IPS DF 4.7 (cell line): Measurements from ENCODE around the gene SPATA2.
"Not testable (repeated sequence)": the region's sequence is repeated elsewhere in the genome, so short reads cannot be mapped to it uniquely, and the experiment has no call there.

Experiments
- DNase-seq: peaks from one replicate; pipeline ENCODE4 v3.0.0-alpha.2; 2013; ENCODE audit warnings: low spot score; ENCODE audit errors: extremely low read depth

Gene SPATA2

GRCh38 chr20:49915380-49916145 is at the start of gene SPATA2:
TSS of gene SPATA2 (minus strand) at chr20:49915529. CDS start at chr20:49908490, 7,039 bp downstream.
- DNase-seq = peak; percentile 76

- DNase-seq = no peak
These were observed 46.1 kb upstream of the SPATA2 start for GRCh38 chr20:49961413-49961812.

- not testable (repeated sequence) for DNase-seq
These were observed 42.0 kb upstream of the SPATA2 start for GRCh38 chr20:49957089-49957938.

- no peak for DNase-seq
These were observed 41.4 kb upstream of the SPATA2 start for GRCh38 chr20:49956689-49957088.

- DNase-seq = not testable (repeated sequence)
These were observed 40.6 kb upstream of the SPATA2 start for GRCh38 chr20:49955830-49956396.

- no peak for DNase-seq
These were observed 39.8 kb upstream of the SPATA2 start for GRCh38 chr20:49955167-49955566.

GRCh38 chr20:49951151-49951550 is 35.8 kb upstream of the SPATA2 start:
- no peak for DNase-seq

- DNase-seq = no peak
These were observed 33.6 kb upstream of the SPATA2 start for GRCh38 chr20:49948809-49949507.

- DNase-seq = no peak
These were observed 32.8 kb upstream of the SPATA2 start for GRCh38 chr20:49948178-49948577.

- no peak for DNase-seq
These were observed 30.6 kb upstream of the SPATA2 start for GRCh38 chr20:49945701-49946477.

- DNase-seq = no peak
These were observed 30.0 kb upstream of the SPATA2 start for GRCh38 chr20:49945306-49945700.

GRCh38 chr20:49942942-49943341 is 27.6 kb upstream of the SPATA2 start:
- no peak for DNase-seq

- DNase-seq = no peak
These were observed 27.0 kb upstream of the SPATA2 start for GRCh38 chr20:49942303-49942702.

GRCh38 chr20:49941456-49941855 is 26.1 kb upstream of the SPATA2 start:
- DNase-seq = no peak

- no peak for DNase-seq
These were observed 23.1 kb upstream of the SPATA2 start for GRCh38 chr20:49938173-49939163.

GRCh38 chr20:49937027-49937929 is 21.9 kb upstream of the SPATA2 start:
- no peak for DNase-seq

- no peak for DNase-seq
These were observed 21.1 kb upstream of the SPATA2 start, which contains the start of gene RNF114 for GRCh38 chr20:49936153-49937026. TSS of gene RNF114 (plus strand) at chr20:49936397. CDS start at chr20:49936413, 16 bp downstream.
